DMS53 (cell line): ENCODE results near the gene SELENOO.

Experiments used
- DNase-seq: peaks from one replicate; lab custom pipeline; 2025; lab: John Stamatoyannopoulos, UW

SELENOO gene

DNA sequence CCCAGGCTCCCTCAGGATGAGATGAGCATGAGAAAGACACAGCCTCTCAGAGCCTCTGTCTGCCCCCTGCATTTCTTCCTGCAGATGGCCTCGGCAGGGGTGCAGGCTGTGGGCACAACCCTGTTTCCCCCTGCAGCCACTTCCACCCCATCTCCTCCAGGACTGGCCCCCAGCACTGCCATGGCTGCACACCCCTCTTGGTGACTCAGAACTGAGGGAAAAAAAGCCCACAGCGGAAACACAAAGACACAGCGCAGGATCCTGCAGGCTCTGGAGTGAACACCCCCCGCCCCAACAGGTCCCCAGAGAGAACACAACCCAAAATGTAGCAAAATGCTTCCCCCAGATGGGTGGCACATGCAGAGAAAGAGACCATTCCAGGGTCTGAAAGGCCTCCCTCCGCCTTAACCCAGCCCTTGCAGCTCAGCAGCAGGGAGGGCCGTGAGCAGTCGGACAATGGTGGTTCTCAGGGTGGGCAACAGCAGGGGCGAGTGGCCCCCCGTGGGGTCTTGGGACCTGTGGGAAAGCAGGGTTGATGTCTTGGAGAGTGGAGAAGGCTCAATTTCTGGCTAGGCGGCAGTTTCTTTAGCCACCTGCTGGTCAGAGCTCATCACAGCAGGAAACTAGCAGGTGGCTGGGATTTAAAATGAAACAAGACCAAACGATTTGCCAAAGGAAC, 36.1 kb downstream of the SELENOO start:
- DNase-seq: peak; percentile 38

GRCh38 chr22:50238755-50239154, 37.9 kb downstream of the SELENOO start:
- no peak for DNase-seq

DNA sequence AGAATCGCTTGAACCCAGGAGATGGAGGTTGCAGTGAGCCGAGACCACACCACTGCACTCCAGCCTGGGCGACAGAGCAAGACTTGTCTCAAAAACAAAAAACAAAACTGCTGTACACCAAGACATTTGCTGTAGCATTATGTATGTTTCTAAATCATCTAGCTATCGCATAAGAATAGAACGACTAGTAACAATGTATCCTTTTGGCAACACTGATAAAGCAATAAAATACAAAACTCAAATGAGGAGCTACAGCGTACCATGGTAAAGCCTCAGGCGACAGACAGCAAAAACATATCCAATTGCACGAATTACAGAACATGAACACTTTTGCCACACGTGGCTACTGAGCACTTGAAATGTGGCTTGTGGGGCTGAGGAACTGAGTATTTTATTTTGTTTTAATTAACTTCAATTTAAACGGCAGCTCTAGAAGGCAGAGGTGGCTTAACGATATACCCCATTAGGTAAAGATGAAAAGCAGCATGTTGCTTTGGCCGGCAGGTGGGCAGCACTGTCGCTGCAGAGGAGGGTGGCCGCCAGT, 41.7 kb downstream of the SELENOO start:
- DNase-seq: no peak

GRCh38 chr22:50243685-50244419, 43.0 kb downstream of the SELENOO start:
- peak; percentile 65 for DNase-seq

DNA sequence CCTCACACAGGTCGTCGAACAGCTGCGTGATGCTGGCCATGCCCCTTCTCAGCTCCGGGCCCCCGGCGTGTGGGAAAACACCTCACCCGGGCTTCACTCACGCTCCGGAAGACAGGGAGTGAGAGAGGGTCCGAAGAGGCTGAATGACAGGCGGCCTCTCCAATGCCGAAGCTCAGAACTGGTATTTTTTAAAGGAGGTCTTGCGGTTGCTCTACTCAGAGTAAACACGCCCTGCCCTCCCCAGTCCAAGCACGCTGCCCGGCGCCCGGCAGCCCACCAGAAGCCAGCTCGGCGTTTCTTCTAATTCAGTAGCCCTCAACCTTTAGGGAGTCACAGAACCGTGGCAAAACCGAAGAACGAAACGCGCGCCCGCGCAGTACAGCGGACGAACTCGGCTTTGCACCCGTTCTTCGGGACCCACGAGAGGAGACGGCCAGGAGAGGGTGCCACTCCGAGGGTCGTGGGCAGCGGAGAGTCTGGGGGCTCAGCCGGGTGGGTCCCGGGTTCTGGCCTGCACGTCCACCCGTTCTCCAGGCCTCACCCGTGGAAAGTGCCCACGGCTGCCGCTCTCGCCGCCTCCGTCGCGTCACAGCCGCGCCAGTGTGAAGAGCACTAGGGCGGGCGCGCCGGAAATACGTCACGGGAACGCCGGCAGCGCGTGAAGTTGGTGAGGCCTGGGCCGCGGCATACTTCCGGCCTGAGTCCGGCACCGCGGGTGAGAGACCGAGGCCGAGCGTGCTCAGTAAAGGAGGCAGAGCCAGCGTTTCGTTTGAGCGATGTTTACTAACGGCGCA, 43.8 kb downstream of the SELENOO start, which contains the start of gene TUBGCP6:
TSS of gene TUBGCP6 (minus strand) at position 604 of the 794 bp plus-strand sequence. CDS start at position 40, 564 bp downstream.
- DNase-seq: peak; percentile 95

DNA sequence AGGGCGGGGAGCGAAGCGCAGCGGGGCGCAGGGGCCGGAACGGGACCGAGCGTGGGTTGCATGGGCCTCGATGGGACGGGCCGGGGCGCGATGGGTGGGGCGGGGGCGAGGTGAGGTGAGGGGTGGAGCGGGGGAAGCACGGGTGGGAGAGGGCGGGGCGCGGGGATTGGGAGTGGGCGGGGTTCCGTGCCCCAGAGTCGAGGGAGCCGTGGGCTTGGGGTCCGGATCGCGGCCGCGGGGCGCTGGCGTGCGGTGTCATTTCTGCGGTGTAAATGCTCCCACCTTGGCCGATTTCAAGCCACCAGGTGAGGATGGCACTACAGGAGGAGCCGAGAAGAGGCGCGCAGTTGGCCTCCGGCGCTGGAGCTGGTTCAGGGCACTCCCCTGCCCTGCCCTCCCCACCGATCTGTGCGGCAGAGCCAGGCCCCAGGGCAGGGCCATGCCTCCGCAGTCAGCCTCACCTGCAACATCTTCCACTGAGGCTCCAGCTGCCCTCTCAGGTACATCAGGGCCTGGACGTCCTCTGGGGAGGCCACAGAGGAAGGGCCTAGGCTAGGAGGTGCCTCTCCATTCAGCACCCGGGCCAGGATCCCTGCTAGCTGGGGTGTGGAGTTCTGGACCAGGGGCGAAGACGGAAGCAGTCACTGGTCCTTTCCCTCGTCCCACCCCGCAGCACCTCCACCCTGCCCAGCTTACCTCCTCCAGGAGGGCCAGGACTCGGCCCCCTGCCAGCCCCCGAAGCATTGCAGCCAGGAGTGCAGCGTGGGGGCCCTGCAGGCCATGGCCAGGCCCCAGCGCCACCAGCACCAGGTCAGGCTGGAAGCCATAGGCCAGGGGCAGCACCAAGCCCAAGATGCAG, 44.6 kb downstream of the SELENOO start:
- peak; percentile 57 for DNase-seq

DNA sequence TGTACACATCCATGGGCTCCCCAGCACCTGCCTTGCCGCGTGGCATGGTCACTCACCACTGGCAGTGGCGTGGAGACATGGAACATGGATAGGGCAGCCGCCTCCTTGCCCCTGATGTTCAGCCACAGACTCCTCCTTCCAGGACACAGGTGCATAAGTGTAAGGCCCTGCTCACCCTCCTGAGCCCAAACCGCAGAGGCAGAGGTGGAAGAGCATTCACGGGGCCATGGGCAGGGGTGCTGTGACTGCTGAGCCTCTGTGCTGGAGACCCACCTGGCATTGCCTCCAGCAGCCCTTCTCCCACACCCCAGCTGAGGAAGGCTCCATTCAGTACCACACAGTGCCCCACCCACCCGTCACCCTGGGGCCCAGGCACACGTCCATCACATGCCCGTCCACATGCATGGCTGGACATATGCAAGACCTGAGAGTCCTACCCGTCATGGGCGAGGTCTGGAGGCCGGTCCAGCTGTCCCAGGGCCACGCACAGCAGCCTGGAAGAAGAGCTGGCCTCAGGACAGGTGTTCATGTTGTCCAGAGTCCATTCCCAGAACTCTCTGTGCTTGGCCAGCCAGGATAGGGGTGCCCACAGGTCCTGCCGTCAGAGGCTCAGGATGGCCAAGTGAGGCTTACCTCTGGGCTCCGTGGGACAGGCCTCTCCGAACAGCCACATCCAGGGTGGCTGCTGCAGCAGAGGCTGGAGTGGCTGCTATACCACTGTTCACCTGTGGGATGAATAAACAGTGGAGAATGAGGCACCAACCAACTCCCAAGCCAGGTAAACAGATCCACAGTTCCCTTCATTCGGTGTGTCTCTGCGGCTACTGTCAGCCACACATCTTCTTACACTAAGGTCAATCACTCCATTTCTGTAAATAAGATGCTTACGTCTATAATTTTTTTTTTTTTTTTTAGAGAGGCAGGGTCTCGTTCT, 45.7 kb downstream of the SELENOO start:
- peak; percentile 62 for DNase-seq

DNA sequence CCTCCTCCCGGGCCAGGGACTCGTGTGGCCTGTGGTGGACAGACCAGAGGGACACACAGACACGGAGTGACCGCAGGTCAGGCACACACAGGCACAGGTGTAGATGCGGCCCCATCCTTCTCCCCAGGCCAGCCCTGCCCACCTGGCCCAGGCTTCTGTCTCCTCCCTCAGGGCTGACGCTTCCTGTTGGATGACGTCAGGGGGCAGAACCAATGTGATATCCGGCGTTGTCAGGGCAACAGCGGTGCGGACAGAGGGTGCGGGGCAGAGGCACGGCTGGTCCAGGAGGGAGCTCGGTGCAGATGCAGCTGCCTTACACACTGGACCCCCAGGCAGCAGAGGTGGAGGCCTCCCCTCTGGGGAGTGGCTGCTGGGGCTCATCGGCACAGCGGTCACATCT, 46.9 kb downstream of the SELENOO start:
- peak; percentile 97 for DNase-seq

- DNase-seq: peak; percentile 77
Observed at GRCh38 chr22:50248196-50249081, 47.6 kb downstream of the SELENOO start.

DNA sequence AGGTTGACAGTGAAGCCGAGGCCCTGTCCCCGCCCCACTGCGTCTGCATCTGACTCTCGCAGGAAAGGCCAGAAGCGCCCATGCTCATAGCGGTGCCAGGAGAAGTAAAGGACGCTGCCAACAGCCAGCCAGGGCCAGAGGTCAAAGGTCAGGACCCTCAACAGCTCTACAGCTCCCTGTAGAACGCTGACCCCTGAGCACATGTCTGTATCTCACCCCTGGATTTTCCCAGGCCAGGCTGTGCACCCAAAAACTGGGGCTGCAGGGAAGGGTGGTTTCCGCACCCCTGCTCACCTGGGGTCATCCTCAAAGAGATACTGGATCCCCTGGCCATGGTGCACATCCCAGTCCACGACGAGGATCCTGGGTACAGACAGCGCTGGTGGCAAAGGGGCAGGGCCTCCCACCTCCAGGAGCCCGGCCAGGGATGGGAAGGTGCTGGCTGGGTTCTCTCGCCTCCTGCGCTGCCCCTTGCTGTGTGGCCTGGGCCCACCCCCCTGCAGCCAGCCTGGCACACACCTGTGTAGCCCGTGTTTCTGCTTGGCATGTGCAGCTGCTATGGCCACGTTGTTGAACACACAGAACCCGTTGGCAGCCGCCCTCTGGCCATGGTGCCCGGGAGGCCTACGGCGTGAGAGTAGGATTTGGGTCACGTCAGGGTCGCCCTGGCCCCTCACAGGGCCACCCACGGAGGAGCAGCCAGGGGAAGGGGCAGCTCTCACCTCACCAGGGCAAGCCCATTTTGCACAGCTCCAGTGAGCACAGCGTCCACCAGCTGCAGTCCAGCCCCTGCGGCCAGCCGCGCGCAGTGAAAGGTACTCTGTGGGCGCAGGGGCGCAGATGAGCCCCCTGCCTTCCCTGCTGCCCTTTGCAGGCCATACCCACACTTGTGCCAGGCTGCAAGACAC, 48.8 kb downstream of the SELENOO start:
- DNase-seq: no peak

DNA sequence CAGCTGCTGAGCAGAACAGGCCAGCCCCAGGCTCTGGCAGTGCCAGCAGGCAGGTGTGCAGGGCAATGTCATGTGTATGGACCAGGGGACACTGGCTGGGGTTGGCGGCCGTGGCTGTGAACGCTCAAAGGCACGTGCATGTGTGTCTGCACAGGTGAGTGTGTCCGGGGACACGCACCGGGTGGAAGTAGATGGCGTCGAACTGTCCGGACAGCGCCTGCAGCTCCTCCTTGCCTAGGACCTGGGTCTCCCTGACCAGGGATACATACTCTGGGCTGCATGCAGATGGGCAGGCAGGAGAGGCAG, 49.4 kb downstream of the SELENOO start:
- no peak for DNase-seq

DNA sequence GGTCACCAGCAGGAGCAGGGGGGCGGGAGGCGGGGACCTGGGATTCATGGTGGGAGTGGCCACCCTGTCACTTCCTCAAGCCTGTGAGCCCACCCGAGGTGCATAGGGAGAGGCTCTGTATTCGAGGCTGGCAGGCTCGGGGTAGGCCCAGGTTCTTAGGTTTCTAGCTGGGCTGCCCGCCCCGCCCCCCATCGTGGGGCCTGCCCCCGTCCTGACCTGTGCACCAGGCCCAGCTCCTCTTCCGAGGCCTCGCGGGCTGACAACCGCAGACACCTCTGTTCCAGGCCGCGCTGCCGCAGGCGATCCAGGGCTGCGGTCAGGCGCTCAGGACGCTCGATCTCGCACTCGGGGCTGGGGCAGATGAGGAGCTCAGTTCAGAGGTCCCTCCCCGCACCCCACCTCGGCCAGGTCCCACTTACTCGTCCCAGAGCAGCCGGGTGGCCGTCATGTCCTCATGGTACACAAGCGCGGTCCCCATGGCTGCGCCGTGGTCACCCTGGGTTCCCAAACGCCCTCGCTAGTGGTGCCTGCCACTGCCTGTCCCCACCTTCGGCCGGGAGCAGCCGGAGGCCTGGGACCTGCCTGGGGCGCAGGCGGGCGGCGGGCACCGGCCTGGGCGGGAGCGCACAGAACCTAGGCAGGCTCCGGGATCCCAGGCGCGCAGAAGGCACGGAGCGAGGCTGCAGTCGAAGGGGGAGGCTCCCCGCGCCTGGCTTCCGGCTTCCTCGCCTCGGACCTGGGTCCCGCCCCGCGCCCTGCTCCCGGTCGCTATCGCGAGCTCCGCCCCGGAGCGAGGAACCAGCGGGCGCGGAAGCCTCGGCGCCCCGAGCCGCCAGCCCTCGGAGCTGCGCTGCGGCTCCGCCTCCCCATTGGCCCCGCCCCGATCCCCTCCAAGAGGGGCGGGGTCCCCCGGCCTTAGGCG, 50.0 kb downstream of the SELENOO start, which contains the start of gene HDAC10:
TSS of gene HDAC10 (minus strand) at position 711 of the 922 bp plus-strand sequence. CDS start at position 478, 233 bp downstream.
- DNase-seq: peak; percentile 93

DNA sequence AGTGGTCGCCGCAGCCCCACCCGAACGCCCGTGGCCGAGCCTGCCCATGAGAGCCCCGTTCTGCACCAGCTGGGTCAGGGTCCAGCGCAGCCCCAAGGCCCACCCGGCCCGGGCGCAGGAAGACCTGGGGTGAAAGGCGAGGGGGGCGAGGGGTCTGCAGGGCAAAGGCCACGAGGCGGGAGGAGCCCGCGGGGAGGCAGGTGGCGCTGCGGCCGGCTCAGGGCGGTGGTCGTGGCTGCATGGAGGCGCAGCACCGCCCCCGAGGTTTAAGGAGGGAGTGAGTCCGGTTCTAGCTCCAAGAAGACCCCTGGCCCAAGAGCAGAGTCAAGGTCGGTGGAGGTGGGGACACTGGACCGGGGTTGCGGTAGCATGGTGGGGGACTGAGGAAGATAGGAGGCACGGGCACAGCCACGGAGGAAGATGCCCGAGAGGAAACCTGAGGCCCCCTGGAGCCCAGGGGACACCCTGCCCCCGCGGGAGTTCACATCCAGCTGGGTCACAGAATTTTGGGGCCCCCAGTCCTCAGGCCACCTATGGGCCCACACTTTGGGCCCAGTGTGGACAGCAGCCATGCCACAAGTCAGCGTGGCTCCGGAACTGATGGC, 50.8 kb downstream of the SELENOO start:
- no peak for DNase-seq

DNA sequence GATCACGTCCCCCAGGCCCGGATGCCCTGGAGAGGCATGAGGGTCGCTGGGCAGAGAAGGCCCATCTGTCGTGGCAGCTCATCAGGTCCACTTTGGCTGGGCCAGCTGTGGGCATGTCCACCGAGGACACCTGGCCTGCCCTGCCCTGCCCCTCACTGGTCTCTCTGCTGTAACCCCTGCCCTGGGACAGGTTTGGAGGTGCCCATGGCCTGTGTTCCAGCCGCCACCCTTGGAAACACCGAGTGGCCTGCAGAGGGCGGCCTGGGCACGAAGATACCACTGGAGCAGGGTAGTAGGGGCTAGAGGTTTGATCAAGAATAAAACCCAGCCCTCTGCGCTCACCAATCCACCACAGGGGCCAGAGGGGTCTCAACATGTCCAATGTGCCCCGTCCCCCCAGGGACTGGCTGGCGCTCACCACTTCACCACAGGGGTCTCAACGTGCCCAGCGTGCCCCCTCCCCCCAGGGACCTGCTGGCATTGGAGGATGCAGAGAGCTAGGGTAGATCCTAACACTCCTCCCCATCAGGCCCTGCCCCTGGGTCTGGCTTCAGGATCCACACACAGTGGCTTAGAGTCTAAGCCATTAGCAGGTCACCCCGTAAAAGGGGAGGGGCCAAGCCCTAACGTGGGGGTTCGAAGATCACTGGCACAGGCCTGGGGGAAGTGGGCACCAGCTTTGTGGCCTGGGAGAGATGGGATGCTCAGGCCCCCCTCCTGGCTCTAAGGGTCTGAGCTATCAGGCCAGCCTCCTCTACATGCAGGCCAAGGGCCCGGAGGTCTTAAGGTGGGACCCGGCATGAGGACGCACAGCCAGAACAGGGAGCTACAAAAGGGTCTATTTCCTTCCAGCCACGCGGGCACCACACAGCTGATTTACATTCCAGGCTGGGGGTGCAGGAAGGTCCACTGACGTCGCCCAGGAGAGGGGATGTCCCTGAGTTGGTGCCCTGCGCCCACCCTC, 51.6 kb downstream of the SELENOO start:
- DNase-seq: peak; percentile 87
